Muscle of leg (tissue), 11 donors: ENCODE results near the gene ALB. TPM values are rescaled to one million over a fixed set of nuclear protein-coding genes. Genes with fewer than 3 reads are reported as not detected.
A peak's percentile ranks its signal among the peaks of the same experiment; 100 is the strongest.

ENCODE experiments used
- DNase-seq: peaks from one replicate; pipeline ENCODE4 v3.0.0; 2013
- H3K27ac ChIP-seq: one replicate; pipeline ENCODE4 v1.5.1; 2013; ENCODE audit warnings: mild to moderate bottlenecking, low read length, control low read depth
- H3K27me3 ChIP-seq: one replicate; pipeline ENCODE4 v1.6.1; 2013; ENCODE audit warnings: low read length; ENCODE audit not compliant: control insufficient read depth, insufficient read depth
- H3K36me3 ChIP-seq: one replicate; pipeline ENCODE4 v1.6.1; 2013; ENCODE audit warnings: low read length; ENCODE audit not compliant: control insufficient read depth, insufficient read depth
- H3K4me1 ChIP-seq: one replicate; pipeline ENCODE4 v1.6.1; 2013; ENCODE audit warnings: low read length; ENCODE audit not compliant: control insufficient read depth, insufficient read depth
- H3K4me3 ChIP-seq: one replicate; pipeline ENCODE4 v1.5.1; 2013; ENCODE audit warnings: low read length, control low read depth
- H3K9me3 ChIP-seq: replicated peaks from 2 replicates; pipeline ENCODE4 v1.6.1; 2013; ENCODE audit warnings: low read depth, low read length; ENCODE audit not compliant: control insufficient read depth
- WGBS: methylation state at CpG from one replicate; pipeline ENCODE4 v1.1.5; 2013; ENCODE audit warnings: missing lambda C conversion rate; ENCODE audit not compliant: insufficient coverage; 5-methylcytosine and 5-hydroxymethylcytosine counted together
- polyA plus RNA-seq, 8 donors: library from polyadenylated mRNA; unstranded; fragments of 120-200 nt; gene quantifications; one replicate each; pipeline versions ENCODE4 v1.2.1 to v1.2.3, GENCODE V29; 2013; ENCODE audit warnings: inconsistent platforms in 1 of 8, low replicate concordance in 1 of 8; ENCODE audit not compliant: insufficient read length in 8 of 8, insufficient read depth in 1 of 8
- total RNA-seq: library from RNA; stranded (reverse); fragments of 120-200 nt; gene quantifications from one replicate; pipeline ENCODE4 v1.2.4, GENCODE V29; 2013

ALB gene
- total and polyA plus RNA-seq, 9 donors, result 0.72 to 376 (median 1.8) TPM

GRCh38 chr4:73450398-73451004 is 46.4 kb downstream of the ALB start:
- 48% methylated on average over 4 of the region's 9 CpGs for WGBS
- no peak overlapping the region for H3K27ac ChIP-seq
- DNase-seq, result peak; percentile 32

DNA sequence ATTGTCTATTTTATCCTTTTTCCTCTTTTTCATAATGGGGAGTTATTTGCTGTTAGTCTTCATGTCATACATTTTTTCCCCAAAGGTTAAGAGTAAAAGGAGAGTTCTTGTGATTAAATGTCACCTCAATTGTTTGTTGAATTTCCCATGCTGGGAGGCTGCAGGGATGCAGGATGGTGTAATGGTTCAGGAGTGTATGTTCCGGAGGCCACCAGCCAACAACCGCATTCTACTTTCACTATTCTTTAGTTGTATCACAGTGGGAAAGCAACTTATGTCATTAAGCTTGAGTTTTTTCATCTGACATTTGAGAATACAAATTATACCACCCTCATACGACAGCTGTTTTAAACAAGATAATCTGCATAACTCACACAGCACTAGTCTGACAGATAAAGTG is 47.3 kb downstream of the ALB start:
- Histone ChIP-seq H3K27me3 (no peaks in the 10 kb centered on the region), H3K27ac (no peak overlapping the region), H3K36me3 (no peaks in the 10 kb centered on the region), H3K4me1 (peaks cover 4% of the 10 kb centered on the region), H3K9me3 (no peaks in the 10 kb centered on the region), H3K4me3 (no peak overlapping the region)
- no CpG with 5 or more reads among the region's 3 CpGs for WGBS
- peak; percentile 28 for DNase-seq

More at GRCh38 chr4:73450398-73451004, 46.4 kb downstream of the ALB start:
- H3K27me3 ChIP-seq, result no peaks in the 10 kb centered on the region
- no peaks in the 10 kb centered on the region for H3K36me3 ChIP-seq
- peaks cover 4% of the 10 kb centered on the region for H3K4me1 ChIP-seq
- no peaks in the 10 kb centered on the region for H3K9me3 ChIP-seq
- no peak overlapping the region for H3K4me3 ChIP-seq

DNA sequence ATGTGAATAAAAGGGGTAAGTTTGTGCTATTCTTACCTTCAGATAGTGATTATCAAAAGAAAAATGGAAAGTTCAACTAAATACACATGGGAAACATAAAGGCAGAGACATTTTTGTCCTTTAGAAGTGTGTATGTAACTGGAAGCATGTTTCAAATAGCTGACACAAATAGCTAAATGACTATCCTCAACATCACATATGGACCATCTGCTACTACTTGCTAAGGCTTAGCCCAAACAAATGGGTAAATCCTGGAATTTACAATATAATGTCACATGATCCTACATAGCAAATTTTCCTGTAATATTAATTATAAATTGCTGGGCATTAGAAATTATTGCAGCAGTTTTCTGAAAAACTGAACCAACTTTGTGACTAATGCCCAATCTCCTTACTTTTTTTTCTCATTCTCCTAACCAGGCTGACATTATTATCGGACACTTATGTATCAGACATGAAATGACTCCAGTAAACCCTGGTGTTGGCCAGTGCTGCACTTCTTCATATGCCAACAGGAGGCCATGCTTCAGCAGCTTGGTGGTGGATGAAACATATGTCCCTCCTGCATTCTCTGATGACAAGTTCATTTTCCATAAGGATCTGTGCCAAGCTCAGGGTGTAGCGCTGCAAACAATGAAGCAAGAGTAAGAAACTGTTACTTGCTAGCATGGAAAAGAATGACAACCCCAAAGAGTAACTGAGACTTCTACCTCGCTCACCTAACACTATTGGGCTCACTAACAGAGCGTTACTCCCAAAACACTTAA is 48.1 kb downstream of the ALB start:
- peak; percentile 23 for DNase-seq
- Histone ChIP-seq H3K4me1 (peaks cover 4% of the 10 kb centered on the region), H3K4me3 (no peak overlapping the region), H3K36me3 (no peaks in the 10 kb centered on the region), H3K27me3 (no peaks in the 10 kb centered on the region), H3K9me3 (no peaks in the 10 kb centered on the region), H3K27ac (no peak overlapping the region)
- WGBS, result 75% methylated on average over 1 of the region's 4 CpGs

DNA sequence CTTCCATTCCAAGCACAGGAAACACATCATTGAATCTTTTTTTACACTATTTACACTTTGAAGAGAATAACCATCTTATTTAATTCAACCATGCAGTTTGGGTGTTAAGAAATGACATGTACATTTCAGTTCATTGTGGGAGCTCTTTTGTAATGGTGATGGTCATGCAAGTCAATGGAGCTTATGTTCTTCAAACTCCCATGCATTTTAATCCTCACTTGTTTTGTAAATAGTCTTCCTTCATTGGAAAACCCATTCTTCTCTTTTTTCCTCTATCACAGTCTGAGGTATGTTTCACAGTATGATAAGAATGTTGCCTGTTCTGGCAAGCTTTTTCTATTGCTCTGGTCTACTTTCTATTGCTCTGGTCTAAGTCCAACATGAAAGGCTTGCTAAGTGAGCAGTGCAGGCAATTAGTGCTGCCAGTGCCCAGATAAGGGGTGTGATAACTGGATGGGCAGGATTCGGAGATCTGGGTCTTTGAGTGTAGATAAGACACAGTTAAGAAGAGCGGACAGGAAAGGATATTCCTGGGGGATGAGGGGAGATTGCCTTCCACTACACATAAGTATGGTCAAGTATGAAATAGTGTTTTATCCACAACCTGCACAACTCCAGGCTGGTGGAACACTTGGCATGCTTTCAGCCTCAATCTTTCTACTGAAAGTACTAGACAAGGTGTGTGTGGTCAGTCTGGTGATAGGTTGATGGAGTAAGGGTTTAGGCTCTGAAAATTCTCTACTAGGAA is 49.0 kb downstream of the ALB start:
- Histone ChIP-seq H3K36me3 (no peaks in the 10 kb centered on the region), H3K27ac (no peak overlapping the region), H3K4me1 (peaks cover 4% of the 10 kb centered on the region), H3K9me3 (no peaks in the 10 kb centered on the region), H3K27me3 (no peaks in the 10 kb centered on the region), H3K4me3 (no peak overlapping the region)
- WGBS, result no CpG with 5 or more reads among the region's 2 CpGs
- DNase-seq, result no peak

DNA sequence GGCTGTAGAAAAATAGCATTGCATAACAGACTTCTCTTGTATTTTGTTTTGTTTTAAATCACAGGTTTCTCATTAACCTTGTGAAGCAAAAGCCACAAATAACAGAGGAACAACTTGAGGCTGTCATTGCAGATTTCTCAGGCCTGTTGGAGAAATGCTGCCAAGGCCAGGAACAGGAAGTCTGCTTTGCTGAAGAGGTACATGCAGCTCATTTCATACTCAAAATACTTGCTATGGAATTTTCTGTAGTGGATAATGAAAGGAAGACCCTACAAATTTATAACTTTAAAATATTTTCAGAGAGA is 49.6 kb downstream of the ALB start:
- H3K27me3 ChIP-seq, result no peaks in the 10 kb centered on the region
- H3K27ac ChIP-seq, result no peak overlapping the region
- H3K36me3 ChIP-seq, result no peaks in the 10 kb centered on the region
- no peak for DNase-seq
- H3K9me3 ChIP-seq, result no peaks in the 10 kb centered on the region
- peaks cover 4% of the 10 kb centered on the region for H3K4me1 ChIP-seq
- no peak overlapping the region for H3K4me3 ChIP-seq

DNA sequence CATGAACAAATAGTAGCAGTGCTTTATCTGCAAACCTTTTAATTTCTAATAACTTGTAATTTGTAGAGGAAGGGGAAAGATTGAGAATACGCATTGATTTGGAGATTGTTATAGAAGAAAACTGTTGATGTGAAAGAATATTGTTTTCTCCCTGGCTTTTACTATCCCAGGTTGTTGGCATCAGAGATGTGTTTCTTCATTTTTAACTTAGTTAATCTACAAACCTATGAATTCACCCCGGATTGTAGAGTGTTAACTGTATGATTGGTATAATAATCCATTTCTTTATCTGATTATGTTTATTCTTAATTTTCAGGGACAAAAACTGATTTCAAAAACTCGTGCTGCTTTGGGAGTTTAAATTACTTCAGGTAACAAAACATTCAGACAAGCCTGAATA is 50.8 kb downstream of the ALB start:
- Histone ChIP-seq H3K27ac (no peak overlapping the region), H3K36me3 (no peaks in the 10 kb centered on the region), H3K27me3 (no peaks in the 10 kb centered on the region), H3K4me1 (peaks cover 4% of the 10 kb centered on the region), H3K9me3 (no peaks in the 10 kb centered on the region), H3K4me3 (no peak overlapping the region)
- no peak for DNase-seq
- WGBS, result no CpG with 5 or more reads among the region's 3 CpGs

- WGBS, result 74% methylated on average over 5 of the region's 5 CpGs
- DNase-seq, result no peak
- no peaks in the 10 kb centered on the region for H3K4me1 ChIP-seq
- no peak overlapping the region for H3K4me3 ChIP-seq
- no peaks in the 10 kb centered on the region for H3K36me3 ChIP-seq
- H3K27me3 ChIP-seq, result no peaks in the 10 kb centered on the region
- no peak overlapping the region for H3K27ac ChIP-seq
- H3K9me3 ChIP-seq, result no peaks in the 10 kb centered on the region
Measured at GRCh38 chr4:73456177-73457022, 52.3 kb downstream of the ALB start.

DNA sequence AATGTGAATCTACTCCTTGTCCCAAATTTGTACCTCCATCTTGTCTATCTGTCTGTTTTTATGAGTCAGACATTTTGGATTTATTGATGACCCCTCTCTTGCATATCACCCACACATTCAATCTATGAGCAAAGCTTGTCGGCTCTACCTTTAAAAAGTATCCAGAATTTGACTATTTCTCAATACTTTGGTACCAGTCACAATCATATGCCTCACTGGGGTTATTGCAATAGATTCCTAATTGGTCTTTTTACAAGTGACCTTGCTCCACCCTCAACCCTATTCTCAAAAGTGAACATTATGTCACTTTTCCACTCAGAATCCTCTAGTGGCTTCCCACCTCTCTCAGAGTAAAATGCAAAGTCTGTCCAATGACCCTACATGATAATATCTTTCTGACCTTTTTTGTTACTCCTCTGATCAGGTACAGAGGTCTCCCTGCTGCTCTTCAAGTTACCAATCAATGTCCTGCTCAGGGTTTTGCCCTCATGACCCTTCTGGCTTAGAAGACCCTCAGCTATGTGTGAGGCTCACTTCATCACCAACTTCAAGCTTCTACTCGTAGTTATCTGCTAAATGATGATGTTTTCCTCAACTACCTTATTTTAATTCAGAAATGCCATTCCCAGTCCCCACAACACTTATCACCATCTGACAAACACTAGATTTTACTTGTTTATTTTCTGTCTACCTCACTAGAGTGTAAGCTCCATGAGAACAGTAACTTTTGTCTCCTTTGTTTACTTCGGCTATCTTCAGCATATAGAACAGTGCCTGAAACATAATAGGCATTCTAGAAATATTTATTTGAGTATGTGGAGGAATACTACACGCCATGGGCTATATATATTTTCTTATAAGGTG is 54.3 kb downstream of the ALB start:
- WGBS, result 65% methylated on average over 2 of the region's 4 CpGs
- no peak overlapping the region for H3K27ac ChIP-seq
- no peaks in the 10 kb centered on the region for H3K9me3 ChIP-seq
- no peaks in the 10 kb centered on the region for H3K27me3 ChIP-seq
- H3K4me1 ChIP-seq, result no peaks in the 10 kb centered on the region
- DNase-seq, result no peak
- no peak overlapping the region for H3K4me3 ChIP-seq
- H3K36me3 ChIP-seq, result no peaks in the 10 kb centered on the region

DNA sequence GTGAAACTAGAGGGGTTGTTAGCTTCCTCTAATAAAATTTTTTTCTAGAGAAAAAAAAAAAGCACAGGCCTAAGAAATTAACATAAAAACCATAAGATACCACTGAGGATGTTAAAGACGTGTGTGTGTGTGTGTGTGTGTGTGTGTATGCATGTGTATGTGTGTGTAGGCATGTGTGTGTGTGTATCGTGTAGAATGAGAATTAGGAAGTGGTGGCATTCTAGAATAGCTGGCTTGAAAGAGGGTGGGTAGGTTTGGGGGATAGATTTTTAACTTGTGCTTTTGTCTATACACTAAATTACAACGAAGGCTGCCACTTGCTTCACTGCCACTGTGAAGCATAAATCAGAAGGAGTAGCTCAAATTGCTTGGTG is 54.9 kb downstream of the ALB start:
- H3K27me3 ChIP-seq, result no peaks in the 10 kb centered on the region
- no peaks in the 10 kb centered on the region for H3K36me3 ChIP-seq
- no peak overlapping the region for H3K27ac ChIP-seq
- H3K4me1 ChIP-seq, result no peaks in the 10 kb centered on the region
- no peak for DNase-seq
- H3K4me3 ChIP-seq, result no peak overlapping the region
- WGBS, result no CpG with 5 or more reads among the region's 3 CpGs
- H3K9me3 ChIP-seq, result no peaks in the 10 kb centered on the region
